GM12864 (cell line): ENCODE data around the gene GPNMB.

Experiments used
- DNase-seq: peaks from one replicate; pipeline ENCODE4 v3.0.0-alpha.2; 2011; ENCODE audit warnings: low read depth
- H3K4me3 ChIP-seq: 2 replicates; pipeline ENCODE4 v1.5.1; 2011; ENCODE audit warnings: mild to moderate bottlenecking, low read depth, low read length, control low read depth
- TF ChIP-seq, protein P1 (sequence below): IDR thresholded peaks from 2 replicates; pipeline ENCODE4 v1.5.1; 2011; ENCODE audit warnings: low read depth, mild to moderate bottlenecking, moderate library complexity, low read length, control low read depth, inconsistent platforms; ENCODE audit errors: missing control alignments

The GPNMB gene

DNA sequence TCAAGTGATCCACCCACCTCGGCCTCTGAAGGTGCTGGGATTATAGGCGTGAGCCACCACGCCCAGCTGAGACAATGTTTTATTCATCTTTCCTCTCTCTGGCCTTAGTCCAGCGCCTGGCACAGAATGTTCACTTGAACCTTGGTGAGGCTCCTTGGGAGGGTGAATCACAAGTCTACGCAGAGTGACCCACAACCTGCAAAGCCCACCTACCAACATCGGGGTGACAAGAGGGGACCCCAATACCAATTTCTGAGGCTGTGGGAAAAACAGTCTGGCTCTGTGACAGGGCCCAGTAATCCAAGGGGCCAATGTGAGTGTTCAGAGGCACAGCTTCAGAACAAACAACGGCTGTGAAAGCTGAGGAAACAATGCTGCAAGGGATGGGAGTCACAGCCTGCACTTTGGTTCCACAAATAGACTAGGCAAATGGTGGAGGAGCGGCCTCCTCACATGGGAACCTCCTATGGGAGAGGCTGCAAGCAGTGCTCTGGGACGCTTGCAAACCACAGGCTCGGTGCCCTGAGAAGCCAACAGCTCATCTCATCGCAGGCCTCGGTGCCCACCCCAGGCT lies 47.0 kb downstream of the GPNMB start:
- TF ChIP-seq, protein P1, sequence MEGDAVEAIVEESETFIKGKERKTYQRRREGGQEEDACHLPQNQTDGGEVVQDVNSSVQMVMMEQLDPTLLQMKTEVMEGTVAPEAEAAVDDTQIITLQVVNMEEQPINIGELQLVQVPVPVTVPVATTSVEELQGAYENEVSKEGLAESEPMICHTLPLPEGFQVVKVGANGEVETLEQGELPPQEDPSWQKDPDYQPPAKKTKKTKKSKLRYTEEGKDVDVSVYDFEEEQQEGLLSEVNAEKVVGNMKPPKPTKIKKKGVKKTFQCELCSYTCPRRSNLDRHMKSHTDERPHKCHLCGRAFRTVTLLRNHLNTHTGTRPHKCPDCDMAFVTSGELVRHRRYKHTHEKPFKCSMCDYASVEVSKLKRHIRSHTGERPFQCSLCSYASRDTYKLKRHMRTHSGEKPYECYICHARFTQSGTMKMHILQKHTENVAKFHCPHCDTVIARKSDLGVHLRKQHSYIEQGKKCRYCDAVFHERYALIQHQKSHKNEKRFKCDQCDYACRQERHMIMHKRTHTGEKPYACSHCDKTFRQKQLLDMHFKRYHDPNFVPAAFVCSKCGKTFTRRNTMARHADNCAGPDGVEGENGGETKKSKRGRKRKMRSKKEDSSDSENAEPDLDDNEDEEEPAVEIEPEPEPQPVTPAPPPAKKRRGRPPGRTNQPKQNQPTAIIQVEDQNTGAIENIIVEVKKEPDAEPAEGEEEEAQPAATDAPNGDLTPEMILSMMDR = no peak
- no peak for DNase-seq
- no peak overlapping the region for H3K4me3 ChIP-seq

DNA sequence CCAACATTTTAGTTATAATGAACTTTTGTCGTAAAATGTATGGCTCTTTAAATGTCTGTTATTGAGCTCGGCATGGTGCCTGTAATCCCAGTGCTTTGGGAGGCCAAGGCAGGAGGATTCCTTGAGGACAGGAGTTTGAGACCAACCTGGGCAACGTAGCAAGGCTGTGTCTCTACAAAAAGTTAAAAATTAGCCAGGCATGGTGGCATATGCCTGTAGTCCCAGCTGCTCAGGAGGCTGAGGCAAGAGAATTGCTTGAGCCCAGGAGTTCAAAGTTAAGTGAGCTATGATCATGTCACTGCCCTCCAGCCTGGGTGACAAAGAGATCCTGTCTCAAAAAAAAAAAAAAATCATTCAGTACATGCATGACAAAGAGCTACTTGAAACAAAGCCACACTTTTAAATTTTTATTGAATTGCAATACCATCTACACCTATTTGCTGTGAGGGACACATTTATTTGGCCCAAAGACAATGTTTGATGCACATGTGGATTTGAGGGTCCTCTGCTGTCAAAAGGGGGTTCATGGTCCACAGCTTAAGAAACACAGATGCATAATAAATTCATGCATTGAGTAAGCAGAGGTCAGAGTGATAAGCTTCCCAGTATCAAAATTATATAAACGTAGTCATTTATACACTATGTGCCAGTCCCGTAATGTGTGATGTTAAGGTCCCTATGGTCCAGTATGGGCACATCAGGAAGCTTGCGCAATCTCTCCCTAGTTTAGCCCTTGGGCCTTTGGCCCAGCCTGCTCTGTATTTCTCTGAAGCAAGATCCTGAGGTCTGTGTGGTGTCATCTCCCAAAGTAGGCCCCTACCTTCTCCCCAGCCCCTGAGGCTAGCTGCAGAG lies 48.2 kb downstream of the GPNMB start:
- no peak for DNase-seq
- TF ChIP-seq, protein P1 = no peak
- no peak overlapping the region for H3K4me3 ChIP-seq

DNA sequence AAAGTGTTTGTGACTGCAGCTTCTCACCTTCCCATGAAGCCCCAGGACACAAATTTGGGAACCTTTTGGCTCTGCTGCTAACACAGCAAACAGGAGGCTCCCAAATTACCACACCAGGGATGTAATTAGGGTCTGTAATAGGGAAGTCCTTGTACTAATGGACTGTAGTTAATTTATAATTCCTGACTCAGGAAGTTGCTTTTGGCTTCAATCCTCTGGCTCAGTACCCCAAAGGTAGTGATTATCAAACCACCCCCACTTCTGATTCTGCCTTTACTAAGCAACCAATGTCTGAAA lies 48.8 kb downstream of the GPNMB start:
- no peak for DNase-seq
- H3K4me3 ChIP-seq = no peak overlapping the region
- TF ChIP-seq, protein P1 = no peak

DNA sequence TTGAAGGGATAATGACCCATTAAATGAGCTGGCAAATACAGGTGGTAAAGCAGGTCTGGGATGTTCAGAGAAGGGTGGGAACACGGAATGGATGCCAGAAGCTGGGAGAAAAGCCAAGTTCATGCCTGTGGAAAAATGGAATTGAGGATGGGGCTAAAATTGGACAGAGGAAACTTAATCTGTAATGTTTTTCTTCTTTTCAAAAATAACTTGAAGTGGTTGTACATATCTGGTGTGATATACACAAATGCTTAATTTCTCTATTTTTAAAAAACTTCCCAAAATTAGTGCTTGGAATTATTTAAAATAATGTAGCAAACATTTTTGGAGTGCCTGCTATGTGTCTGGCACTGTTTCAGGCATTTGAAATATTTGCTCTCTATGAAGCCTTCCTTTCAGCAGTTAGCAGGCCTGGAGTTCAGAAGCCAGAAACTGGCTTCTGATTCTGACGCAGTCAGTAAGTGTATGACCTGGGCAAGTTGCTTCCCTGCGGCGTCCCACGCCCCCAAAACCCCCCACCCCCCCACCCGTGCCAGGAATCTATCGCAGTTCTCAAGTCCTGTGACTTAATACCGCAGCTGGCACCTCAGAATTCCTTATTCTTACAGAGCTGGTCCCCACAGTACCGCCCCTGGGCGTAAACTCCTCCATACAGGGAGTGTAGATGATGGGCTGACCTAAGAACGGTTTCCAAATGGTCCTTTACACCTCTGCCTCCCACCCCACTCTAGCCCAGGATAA lies 51.7 kb downstream of the GPNMB start:
- H3K4me3 ChIP-seq = peak overlapping the region; percentile 91; the same call in 1 of the 2 replicates
- no peak for DNase-seq
- TF ChIP-seq, protein P1 = no peak

DNA sequence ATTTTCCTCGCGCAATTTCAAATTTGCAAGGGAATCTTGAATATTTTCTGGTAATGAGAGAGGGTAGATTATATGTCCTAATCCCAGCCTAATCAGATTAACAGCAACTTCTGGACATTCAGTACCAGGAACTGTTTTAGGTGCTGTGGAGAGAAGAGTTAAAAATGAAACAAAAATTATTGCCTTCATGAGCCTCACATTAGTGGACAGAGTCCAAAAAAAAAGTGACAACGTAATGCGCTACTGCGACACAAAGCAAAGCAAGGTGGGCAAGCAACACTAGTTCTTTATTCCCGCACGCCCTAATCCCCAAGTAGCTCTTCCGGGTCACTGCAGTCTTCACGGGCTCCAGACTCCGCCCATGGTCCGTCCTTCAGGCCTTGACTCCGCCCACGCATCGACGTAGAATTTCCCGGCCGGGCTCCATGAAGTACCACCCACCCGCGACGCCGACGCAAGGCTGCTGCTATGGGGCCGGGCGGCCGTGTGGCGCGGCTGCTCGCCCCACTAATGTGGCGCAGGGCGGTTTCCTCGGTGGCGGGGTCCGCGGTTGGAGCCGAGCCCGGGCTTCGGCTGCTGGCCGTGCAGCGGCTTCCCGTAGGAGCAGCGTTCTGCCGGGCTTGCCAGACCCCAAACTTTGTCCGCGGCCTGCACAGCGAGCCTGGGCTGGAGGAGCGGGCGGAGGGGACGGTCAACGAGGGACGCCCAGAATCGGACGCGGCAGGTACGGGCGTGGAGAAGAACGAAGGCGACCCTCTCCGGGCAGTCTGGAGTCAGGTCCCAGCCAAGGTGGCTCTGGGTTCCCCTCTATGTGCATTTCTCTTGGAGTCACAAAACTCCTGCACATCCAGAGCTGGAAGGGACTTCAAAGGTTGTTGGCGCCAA lies 52.6 kb downstream of the GPNMB start, which contains the start of gene MALSU1:
MALSU1 (plus strand) TSS at position 455 of the 885 bp plus-strand sequence; CDS start at position 469, 14 bp downstream.
- TF ChIP-seq, protein P1 = no peak
- DNase-seq = peak; percentile 96
- peak within 1 kb of the TSS; percentile 91 for H3K4me3 ChIP-seq

DNA sequence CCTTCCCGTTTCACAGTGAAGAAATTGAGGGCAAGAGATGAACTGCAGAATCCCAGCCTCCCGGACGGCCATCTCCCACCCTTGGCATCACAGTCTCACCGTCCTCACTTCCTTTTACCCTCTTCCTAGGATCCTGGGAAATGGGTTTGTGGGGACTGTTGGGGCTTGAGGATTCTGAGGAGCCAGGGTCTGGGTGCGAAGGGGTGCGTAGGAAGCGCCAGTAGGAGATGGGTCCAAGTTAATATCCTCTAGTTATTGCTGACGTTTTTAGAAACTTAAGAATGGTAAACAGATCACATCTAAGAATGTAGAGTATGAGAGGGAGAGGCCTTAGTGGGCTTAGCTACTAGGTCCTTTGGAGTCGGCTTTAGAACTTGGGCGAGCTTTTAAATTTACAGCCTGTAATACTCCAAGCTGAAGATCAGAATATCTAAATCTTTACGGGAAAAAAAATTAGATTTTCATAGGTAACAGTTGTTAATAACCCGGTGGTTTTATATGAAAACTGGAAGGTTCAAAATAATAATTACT lies 53.3 kb downstream of the GPNMB start:
- no peak for DNase-seq
- TF ChIP-seq, protein P1 = no peak
- peak overlapping the region; percentile 91 for H3K4me3 ChIP-seq
